ENCODE data around the gene TENM4. TPM values are rescaled to one million over a fixed set of nuclear protein-coding genes. Genes with fewer than 3 reads are reported as not detected.

Gene TENM4
- polyA plus RNA-seq, 3 donors, result 0.31 to 1.7 TPM; not detected in 1

DNA sequence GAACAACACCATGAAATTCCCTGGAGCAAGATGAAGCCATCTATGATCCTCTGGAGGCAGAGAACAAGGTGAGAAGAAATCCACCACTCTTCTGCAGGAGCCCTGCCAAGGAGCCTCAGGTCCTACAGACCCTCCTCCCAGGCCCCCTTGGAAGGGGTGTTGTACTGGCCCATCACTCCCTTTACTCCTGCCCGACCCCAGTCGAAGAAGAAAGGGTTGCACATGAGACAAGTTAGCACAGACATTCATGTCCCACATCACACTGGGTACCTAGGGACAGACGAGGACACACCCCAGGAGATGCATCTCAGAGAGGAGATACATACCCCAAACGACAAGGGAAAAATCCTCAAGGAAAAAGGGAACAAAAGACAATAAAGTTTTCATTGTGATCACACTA lies 783.4 kb downstream of the TENM4 start:
- H3K4me3 Mint-ChIP-seq, result no peak overlapping the region
- intact Hi-C loops (cut with micrococcal nuclease), result no loop called here
- no peak overlapping the region for H2AFZ ChIP-seq (ENCODE audit: insufficient read depth, low read depth, low read length, poor library complexity, severe bottlenecking)
- WGBS (ENCODE audit: insufficient coverage), result no CpG with 5 or more reads among the region's 4 CpGs
- peaks cover 6 to 12% (median 9%) of the 10 kb centered on the region in 3 donors for H3K27me3 Mint-ChIP-seq (ENCODE audit: low read depth in 3 of 3)
- H3K4me3 ChIP-seq (replicated peaks in 1 of 3; ENCODE audit: low read depth in 2 of 3, low read length in 3 of 3), result no peak overlapping the region
- TF ChIP-seq, protein P1, sequence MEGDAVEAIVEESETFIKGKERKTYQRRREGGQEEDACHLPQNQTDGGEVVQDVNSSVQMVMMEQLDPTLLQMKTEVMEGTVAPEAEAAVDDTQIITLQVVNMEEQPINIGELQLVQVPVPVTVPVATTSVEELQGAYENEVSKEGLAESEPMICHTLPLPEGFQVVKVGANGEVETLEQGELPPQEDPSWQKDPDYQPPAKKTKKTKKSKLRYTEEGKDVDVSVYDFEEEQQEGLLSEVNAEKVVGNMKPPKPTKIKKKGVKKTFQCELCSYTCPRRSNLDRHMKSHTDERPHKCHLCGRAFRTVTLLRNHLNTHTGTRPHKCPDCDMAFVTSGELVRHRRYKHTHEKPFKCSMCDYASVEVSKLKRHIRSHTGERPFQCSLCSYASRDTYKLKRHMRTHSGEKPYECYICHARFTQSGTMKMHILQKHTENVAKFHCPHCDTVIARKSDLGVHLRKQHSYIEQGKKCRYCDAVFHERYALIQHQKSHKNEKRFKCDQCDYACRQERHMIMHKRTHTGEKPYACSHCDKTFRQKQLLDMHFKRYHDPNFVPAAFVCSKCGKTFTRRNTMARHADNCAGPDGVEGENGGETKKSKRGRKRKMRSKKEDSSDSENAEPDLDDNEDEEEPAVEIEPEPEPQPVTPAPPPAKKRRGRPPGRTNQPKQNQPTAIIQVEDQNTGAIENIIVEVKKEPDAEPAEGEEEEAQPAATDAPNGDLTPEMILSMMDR (IDR thresholded peaks at IDR 0.05), result no peak
- H3K79me2 ChIP-seq (ENCODE audit: insufficient read depth, low read length), result no peaks in the 10 kb centered on the region
- H3K4me1 Mint-ChIP-seq, result no peaks in the 10 kb centered on the region
- H3K36me3 Mint-ChIP-seq, result no peaks in the 10 kb centered on the region
- no peaks in the 10 kb centered on the region for H3K9me3 ChIP-seq (replicated peaks in 1 of 2; ENCODE audit: control insufficient read depth in 1 of 2, insufficient read depth in 1 of 2, low read length in 2 of 2)
- H3K36me3 ChIP-seq (replicated peaks in 1 of 2; ENCODE audit: control insufficient read depth in 1 of 2, insufficient read depth in 2 of 2, low read length in 2 of 2), result no peaks in the 10 kb centered on the region
- H3K9me3 Mint-ChIP-seq, result no peaks in the 10 kb centered on the region
- no peak overlapping the region for H3K9ac ChIP-seq (ENCODE audit: insufficient read depth, low read length, poor library complexity, severe bottlenecking)
- no peaks in the 10 kb centered on the region for H3K27me3 ChIP-seq (ENCODE audit: control insufficient read depth in 2 of 2, insufficient read depth in 2 of 2, low read length in 2 of 2)
- no peaks in the 10 kb centered on the region for H4K20me1 ChIP-seq (ENCODE audit: insufficient read depth, low read length)
- H3K27ac Mint-ChIP-seq, result no peak overlapping the region
- DNase-seq, result no peak
- H3K4me1 ChIP-seq (ENCODE audit: control insufficient read depth in 1 of 2, insufficient read depth in 2 of 2, low read length in 2 of 2), result no peaks in the 10 kb centered on the region
- H3K4me2 ChIP-seq (replicated peaks; ENCODE audit: extremely low read depth, low read length, poor library complexity, severe bottlenecking), result no peak overlapping the region
- H3K27ac ChIP-seq (ENCODE audit: low read depth in 1 of 2, low read length in 2 of 2), result no peak overlapping the region

DNA sequence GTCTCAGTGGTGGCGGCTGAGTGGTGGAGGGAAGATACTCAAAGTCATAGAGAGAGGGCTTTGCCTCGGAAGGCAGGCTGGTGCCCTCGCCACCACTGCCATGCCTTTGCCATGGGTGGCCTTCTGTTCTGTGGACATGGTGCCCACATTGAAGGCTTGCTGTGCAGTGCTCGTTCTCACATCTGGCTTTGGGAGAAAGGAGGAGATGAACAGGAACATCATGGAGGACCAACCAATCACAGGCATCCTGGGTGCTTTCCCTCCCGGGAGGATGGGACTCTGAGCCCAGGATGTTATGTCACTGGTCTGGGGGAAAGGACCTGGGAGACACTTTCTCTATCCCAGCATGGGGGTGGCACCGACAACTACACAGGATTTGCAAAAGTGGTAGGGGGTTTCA lies 783.8 kb downstream of the TENM4 start:
- Mint-ChIP-seq H3K27ac (no peak overlapping the region), H3K9me3 (no peaks in the 10 kb centered on the region), H3K4me1 (no peaks in the 10 kb centered on the region), H3K27me3 (ENCODE audit: low read depth in 3 of 3) (peaks cover 3 to 12% (median 10%) of the 10 kb centered on the region in 3 donors), H3K36me3 (no peaks in the 10 kb centered on the region), H3K4me3 (no peak overlapping the region)
- H3K9me3 ChIP-seq (replicated peaks in 1 of 2; ENCODE audit: control insufficient read depth in 1 of 2, insufficient read depth in 1 of 2, low read length in 2 of 2), result no peaks in the 10 kb centered on the region
- H3K4me2 ChIP-seq (replicated peaks; ENCODE audit: extremely low read depth, low read length, poor library complexity, severe bottlenecking), result no peak overlapping the region
- DNase-seq, result no peak
- H3K4me3 ChIP-seq (replicated peaks in 1 of 3; ENCODE audit: low read depth in 2 of 3, low read length in 3 of 3), result no peak overlapping the region
- TF ChIP-seq, protein P1 (IDR thresholded peaks at IDR 0.05), result no peak
- 76% methylated on average over 2 of the region's 6 CpGs for WGBS (ENCODE audit: insufficient coverage)
- H3K27me3 ChIP-seq (ENCODE audit: control insufficient read depth in 2 of 2, insufficient read depth in 2 of 2, low read length in 2 of 2), result no peaks in the 10 kb centered on the region
- H3K27ac ChIP-seq (ENCODE audit: low read depth in 1 of 2, low read length in 2 of 2), result no peak overlapping the region
- H2AFZ ChIP-seq (ENCODE audit: insufficient read depth, low read depth, low read length, poor library complexity, severe bottlenecking), result no peak overlapping the region
- no peaks in the 10 kb centered on the region for H3K4me1 ChIP-seq (ENCODE audit: control insufficient read depth in 1 of 2, insufficient read depth in 2 of 2, low read length in 2 of 2)
- H4K20me1 ChIP-seq (ENCODE audit: insufficient read depth, low read length), result no peaks in the 10 kb centered on the region
- no peaks in the 10 kb centered on the region for H3K36me3 ChIP-seq (replicated peaks in 1 of 2; ENCODE audit: control insufficient read depth in 1 of 2, insufficient read depth in 2 of 2, low read length in 2 of 2)
- intact Hi-C loops (cut with micrococcal nuclease), result no loop called here
- H3K79me2 ChIP-seq (ENCODE audit: insufficient read depth, low read length), result no peaks in the 10 kb centered on the region
- H3K9ac ChIP-seq (ENCODE audit: insufficient read depth, low read length, poor library complexity, severe bottlenecking), result no peak overlapping the region

Measured in CD14-positive monocyte (primary cell).